ENCODE data around the gene ZNF512B. TPM values are rescaled to one million over a fixed set of nuclear protein-coding genes. Genes with fewer than 3 reads are reported as not detected.

ZNF512B gene
- polyA plus RNA-seq, 3 donors = 0.10 to 2.6 TPM; not detected in 1

DNA sequence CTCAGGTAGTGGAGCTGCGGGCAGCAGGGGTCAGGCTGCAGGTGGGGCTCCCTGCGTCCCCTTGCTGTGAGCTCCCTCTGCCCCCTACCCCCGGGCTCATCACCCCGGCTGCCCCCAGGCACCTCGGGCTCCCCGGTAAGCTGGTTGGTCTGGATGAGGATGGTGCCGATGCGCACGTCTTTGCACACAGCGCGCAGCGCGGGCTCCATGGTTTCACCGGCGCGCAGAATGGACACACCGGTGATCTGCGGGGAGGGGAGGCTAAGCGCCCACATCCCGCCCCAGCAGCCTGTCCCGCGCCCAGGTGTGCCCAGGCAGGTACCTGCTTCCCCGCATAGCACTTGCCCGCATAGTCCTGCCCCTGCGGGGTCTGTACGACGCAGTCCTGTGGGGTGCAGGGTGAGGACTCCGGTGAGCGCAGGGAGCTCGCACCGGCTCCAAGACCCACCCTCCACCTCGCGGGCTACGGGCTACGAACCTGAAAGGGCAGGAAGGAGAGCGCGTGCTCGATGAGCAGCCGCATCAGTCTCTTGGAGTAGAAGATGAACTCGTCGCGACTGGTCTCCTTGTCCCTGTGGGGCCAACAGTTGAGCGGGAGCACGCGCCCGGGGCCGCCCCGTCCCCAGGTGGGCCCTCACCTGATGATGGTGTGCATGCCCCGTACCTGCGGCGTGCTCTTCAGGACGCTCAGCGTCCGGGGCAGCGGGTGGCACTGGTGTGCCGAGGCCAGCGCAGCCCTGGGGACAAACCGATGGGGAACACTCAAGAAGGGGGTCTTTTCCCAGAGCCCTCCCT is 29.1 kb downstream of the ZNF512B start:
- Histone ChIP-seq H3K4me3 (replicated peaks in 1 of 3; ENCODE audit: low read depth in 2 of 3, low read length in 3 of 3) (peak overlapping the region in 1 of 3 experiments; percentile 68), H3K79me2 (ENCODE audit: insufficient read depth, low read length) (peaks cover 75% of the 10 kb centered on the region), H3K4me1 (ENCODE audit: control insufficient read depth in 1 of 2, insufficient read depth in 2 of 2, low read length in 2 of 2) (peaks cover 30 to 39% of the 10 kb centered on the region in 2 donors), H3K27ac (ENCODE audit: low read depth in 1 of 2, low read length in 2 of 2) (peak overlapping the region; percentile 80 to 82), H3K9me3 (replicated peaks in 1 of 2; ENCODE audit: control insufficient read depth in 1 of 2, insufficient read depth in 1 of 2, low read length in 2 of 2) (no peaks in the 10 kb centered on the region), H3K9ac (ENCODE audit: insufficient read depth, low read length, poor library complexity, severe bottlenecking) (no peak overlapping the region), H2AFZ (ENCODE audit: insufficient read depth, low read depth, low read length, poor library complexity, severe bottlenecking) (no peak overlapping the region), H4K20me1 (ENCODE audit: insufficient read depth, low read length) (peaks cover 99% of the 10 kb centered on the region), H3K36me3 (replicated peaks in 1 of 2; ENCODE audit: control insufficient read depth in 1 of 2, insufficient read depth in 2 of 2, low read length in 2 of 2) (peaks cover 47 to 70% of the 10 kb centered on the region in 2 donors), H3K27me3 (ENCODE audit: control insufficient read depth in 2 of 2, insufficient read depth in 2 of 2, low read length in 2 of 2) (no peaks in the 10 kb centered on the region), H3K4me2 (replicated peaks; ENCODE audit: extremely low read depth, low read length, poor library complexity, severe bottlenecking) (peak overlapping the region; percentile 77)
- peak in 1 of 3 donors; percentile 11 for DNase-seq
- H3K4me3 Mint-ChIP-seq = no peak overlapping the region
- H3K27ac Mint-ChIP-seq = peak overlapping the region; percentile 50 to 91 (median 84)
- peaks cover 28% of the 10 kb centered on the region for H3K4me1 Mint-ChIP-seq
- TF ChIP-seq, protein P1, sequence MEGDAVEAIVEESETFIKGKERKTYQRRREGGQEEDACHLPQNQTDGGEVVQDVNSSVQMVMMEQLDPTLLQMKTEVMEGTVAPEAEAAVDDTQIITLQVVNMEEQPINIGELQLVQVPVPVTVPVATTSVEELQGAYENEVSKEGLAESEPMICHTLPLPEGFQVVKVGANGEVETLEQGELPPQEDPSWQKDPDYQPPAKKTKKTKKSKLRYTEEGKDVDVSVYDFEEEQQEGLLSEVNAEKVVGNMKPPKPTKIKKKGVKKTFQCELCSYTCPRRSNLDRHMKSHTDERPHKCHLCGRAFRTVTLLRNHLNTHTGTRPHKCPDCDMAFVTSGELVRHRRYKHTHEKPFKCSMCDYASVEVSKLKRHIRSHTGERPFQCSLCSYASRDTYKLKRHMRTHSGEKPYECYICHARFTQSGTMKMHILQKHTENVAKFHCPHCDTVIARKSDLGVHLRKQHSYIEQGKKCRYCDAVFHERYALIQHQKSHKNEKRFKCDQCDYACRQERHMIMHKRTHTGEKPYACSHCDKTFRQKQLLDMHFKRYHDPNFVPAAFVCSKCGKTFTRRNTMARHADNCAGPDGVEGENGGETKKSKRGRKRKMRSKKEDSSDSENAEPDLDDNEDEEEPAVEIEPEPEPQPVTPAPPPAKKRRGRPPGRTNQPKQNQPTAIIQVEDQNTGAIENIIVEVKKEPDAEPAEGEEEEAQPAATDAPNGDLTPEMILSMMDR (IDR thresholded peaks at IDR 0.05) = no peak
- H3K9me3 Mint-ChIP-seq = peaks cover 0 to 3% (median 0%) of the 10 kb centered on the region in 7 donors
- intact Hi-C loops (cut with micrococcal nuclease) = loop anchor here (5.0 kb wide), 2 partner anchors 33 to 298 kb away; no protein-coding TSS in a partner anchor
- H3K36me3 Mint-ChIP-seq = peaks cover 27 to 55% of the 10 kb centered on the region in 2 donors
- no peaks in the 10 kb centered on the region for H3K27me3 Mint-ChIP-seq (ENCODE audit: low read depth in 3 of 3)
- WGBS (ENCODE audit: insufficient coverage) = 97% methylated on average over 41 of the region's 58 CpGs

DNA sequence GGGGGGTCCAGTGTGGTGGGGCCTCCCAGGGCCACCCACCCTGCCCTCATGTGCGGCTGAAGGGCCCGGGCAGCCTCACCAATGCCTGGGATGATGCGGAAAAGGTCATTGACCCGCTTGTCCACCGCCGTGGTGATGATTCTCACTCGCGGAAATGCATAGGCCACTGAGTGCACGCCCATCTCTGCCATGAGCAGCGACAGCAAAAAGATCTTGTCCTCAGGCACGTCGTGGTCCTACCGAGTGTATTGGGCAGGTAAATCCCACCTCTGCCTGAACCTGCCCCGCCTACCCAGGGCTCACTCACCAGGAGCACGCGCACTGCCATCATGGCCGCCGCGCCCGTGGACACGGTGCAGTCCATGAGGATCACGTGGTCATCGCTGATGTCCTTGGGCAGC is 29.7 kb downstream of the ZNF512B start:
- Histone ChIP-seq H4K20me1 (ENCODE audit: insufficient read depth, low read length) (peaks cover 99% of the 10 kb centered on the region), H2AFZ (ENCODE audit: insufficient read depth, low read depth, low read length, poor library complexity, severe bottlenecking) (no peak overlapping the region), H3K36me3 (replicated peaks in 1 of 2; ENCODE audit: control insufficient read depth in 1 of 2, insufficient read depth in 2 of 2, low read length in 2 of 2) (peaks cover 47 to 70% of the 10 kb centered on the region in 2 donors), H3K9ac (ENCODE audit: insufficient read depth, low read length, poor library complexity, severe bottlenecking) (no peak overlapping the region), H3K27ac (ENCODE audit: low read depth in 1 of 2, low read length in 2 of 2) (peak overlapping the region in 1 of 2 donors; percentile 36), H3K4me1 (ENCODE audit: control insufficient read depth in 1 of 2, insufficient read depth in 2 of 2, low read length in 2 of 2) (peaks cover 30 to 39% of the 10 kb centered on the region in 2 donors), H3K4me3 (replicated peaks in 1 of 3; ENCODE audit: low read depth in 2 of 3, low read length in 3 of 3) (no peak overlapping the region), H3K9me3 (replicated peaks in 1 of 2; ENCODE audit: control insufficient read depth in 1 of 2, insufficient read depth in 1 of 2, low read length in 2 of 2) (no peaks in the 10 kb centered on the region), H3K79me2 (ENCODE audit: insufficient read depth, low read length) (peaks cover 75% of the 10 kb centered on the region), H3K27me3 (ENCODE audit: control insufficient read depth in 2 of 2, insufficient read depth in 2 of 2, low read length in 2 of 2) (no peaks in the 10 kb centered on the region), H3K4me2 (replicated peaks; ENCODE audit: extremely low read depth, low read length, poor library complexity, severe bottlenecking) (no peak overlapping the region)
- Mint-ChIP-seq H3K27ac (peak overlapping the region in 2 of 7 donors; percentile 19 to 42), H3K4me3 (no peak overlapping the region), H3K27me3 (ENCODE audit: low read depth in 3 of 3) (no peaks in the 10 kb centered on the region), H3K9me3 (peaks cover 0 to 3% (median 0%) of the 10 kb centered on the region in 7 donors), H3K4me1 (peaks cover 28% of the 10 kb centered on the region), H3K36me3 (peaks cover 27 to 55% of the 10 kb centered on the region in 2 donors)
- no peak for DNase-seq
- intact Hi-C loops (cut with micrococcal nuclease) = loop anchor here (5.0 kb wide), 2 partner anchors 33 to 298 kb away; no protein-coding TSS in a partner anchor
- TF ChIP-seq, protein P1 (IDR thresholded peaks at IDR 0.05) = no peak
- WGBS (ENCODE audit: insufficient coverage) = 97% methylated on average over 23 of the region's 23 CpGs
